ENCODE results near the gene LCN9.

- TF ChIP-seq POLR2A (IDR thresholded peaks at IDR 0.05; ENCODE audit: low read length) (no peak), GATA1 (IDR thresholded peaks at IDR 0.05; ENCODE audit: low read depth, low read length) (no peak)
Measured at GRCh38 chr9:135680056-135680455, 16.9 kb downstream of the LCN9 start.
